SW480 (cell line): Measurements from ENCODE around the gene RGS6.

Experiments
- DNase-seq: peaks from one replicate; pipeline ENCODE4 v3.0.0-alpha.2; 2016; ENCODE audit warnings: low spot score

The RGS6 gene

DNA sequence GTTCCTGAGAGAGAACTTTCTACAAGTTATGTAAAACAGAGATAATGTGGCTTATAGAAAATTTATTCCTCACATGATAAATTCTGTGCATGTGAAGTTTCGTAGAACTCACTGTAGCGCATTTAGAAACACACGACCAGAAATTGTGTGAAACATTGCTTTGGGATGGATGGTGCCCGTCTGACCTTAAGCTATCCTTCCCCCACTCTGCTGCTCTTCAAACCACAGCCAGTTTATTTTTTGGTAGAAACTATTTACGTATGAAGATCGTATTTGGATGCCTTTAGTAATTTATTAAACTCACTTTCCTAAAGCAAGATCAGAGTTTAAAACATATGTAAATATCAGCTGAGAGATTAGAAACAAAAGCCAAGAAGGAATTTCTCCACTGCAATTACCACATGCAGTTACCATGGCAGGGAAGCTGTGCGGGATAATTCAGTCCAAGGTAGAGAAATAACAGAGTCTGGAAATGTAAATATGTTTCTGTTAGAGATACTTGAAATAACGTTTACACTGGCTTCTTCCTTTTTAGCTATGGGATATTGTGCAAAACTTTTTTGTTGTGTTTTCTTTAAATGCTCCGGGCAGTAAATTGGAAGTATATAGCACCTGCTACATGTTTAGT, 382.7 kb downstream of the RGS6 start:
- no peak for DNase-seq

DNA sequence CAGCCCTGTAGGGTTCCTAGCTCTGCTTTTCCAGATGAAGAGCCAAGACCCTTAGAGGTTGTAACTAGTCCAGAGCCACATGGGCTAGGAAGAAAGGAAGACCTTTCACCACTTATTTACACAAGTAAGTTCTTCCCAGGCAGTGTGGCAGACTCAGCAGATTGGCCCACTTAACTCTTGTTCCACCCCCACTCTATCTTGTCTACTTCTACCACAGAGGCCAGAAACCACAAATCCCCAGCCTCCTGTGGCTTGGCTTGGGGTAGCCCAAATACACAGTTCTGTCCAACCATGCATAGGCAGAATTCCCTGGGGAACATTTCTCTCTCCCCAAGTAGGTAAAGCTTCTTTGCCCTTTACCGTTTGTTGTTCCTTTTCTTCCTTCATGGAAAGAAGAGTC, 383.5 kb downstream of the RGS6 start:
- no peak for DNase-seq

DNA sequence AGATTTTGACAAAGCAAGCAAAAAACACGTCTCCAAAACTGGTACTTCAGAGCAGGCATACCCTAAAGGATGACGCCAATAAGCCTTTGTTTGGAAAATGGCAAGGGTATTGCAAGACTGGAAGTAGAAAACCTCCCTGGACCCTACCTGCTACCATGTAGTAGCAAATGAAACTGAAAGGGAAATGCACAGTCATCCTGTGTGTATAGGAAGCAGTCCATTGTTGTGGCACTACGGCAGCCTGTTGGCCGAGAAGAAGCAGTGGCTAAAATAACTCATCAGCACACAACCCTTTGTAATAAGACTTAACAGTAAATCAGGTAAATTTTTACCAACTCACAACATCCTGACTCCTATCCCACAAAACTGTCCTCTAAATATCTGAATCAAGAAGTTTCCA, 386.4 kb downstream of the RGS6 start:
- DNase-seq: peak; percentile 16

DNA sequence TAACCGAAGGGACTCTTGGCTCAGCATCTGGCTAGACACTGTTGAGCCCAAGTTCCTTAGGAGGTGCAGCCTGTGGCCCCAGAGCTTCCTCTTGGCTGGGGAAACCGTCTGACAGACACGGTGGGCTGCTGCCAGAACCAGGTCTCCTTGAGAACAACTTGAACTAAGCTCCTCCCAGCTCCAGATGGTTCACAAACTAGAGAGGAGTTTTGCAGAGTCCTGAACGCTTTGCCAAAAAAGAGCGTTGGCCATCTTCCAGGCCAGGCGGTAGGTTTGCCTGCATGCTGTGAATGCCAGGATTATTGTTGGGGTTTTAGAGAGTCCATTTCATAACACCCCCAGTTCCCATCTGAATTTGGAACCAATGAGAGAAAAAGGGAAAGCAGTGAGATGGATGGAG, 399.8 kb downstream of the RGS6 start:
- DNase-seq: no peak

DNA sequence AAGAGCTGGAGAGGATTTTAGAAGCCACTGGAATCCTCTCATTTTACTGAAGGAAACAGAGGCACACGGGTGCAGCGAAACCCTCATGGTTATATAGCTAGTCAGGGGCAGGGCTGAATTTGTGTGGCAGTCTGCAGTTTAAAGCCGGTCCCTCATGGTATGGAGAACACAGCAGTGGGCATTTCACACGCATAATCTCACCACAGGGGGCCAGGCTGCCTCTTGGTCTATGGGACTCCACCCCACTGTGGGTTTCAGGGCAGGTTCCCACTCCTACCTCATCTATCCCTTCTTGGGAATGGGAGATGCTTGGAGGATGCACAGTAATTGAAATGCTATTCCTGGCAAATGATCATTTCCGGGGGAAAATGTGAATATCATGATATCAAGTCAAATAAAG, 400.6 kb downstream of the RGS6 start:
- no peak for DNase-seq

DNA sequence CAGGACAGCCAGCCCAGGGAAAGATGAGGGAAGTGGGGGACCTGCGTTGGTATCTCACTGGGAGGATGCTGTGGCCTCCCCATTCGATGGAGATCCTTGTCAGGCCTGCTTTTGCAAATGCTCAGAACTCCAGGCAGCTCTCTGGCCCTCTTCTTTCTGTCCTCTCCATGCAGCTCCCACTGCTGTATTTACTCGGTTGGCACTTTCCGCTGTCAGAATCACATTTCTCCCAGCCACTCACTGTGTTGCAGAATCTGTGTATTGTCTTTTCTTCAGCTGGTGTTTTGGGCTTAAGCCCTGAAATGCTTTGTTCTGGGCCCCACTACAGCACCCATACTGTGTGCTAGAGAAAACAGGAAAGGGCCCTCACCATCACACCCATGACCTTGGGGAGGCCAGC, 401.1 kb downstream of the RGS6 start:
- DNase-seq: no peak

DNA sequence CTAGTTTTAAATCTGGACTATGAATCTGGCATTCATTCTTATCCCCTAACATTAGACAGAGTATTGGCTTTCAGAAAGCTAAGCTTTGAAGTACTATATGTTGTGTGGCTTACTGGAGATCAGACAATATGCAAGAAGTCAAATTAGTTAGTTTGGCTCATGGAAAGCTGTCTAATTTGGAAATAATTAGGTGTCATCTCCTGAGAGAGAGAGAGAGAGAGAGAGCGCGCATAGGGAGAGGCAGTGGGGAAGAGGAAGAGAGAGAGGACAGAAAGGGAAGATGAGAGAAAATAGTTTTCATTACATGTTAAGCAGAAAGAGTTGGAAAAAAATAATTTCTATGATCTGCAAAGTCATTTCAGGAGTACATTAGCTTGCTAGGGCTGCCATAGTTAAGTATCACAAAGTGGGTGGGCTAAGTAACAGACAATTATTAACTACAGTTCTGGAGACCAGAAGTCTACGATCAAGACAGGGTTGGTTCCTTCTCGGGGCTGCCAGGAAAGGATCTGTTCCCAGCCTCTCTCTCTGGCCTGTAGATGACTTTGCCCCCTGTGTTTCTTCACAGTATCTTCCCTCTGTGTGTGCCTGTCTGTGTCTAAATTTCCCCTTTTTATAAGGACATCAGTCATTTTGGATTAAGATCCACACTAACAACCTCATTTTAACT, 404.2 kb downstream of the RGS6 start:
- DNase-seq: no peak

DNA sequence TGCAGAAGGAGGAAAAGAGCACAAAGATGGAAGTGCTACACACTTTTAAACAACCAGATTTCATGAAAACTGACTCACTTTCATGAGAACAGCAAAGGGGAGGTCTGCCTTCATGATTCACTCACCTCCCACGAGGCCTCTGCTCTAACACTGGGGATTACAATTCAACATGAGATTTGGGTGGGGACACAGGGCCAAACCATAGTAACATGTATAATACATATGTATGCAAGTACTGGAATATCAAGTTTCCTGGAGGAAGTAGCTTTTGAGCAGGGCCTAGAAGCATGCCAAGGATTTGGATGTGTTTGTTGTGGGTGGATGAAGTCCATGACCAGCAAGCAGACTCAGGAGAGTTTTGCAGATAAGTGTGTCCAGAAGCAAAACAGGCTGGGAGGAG, 409.0 kb downstream of the RGS6 start:
- DNase-seq: no peak

DNA sequence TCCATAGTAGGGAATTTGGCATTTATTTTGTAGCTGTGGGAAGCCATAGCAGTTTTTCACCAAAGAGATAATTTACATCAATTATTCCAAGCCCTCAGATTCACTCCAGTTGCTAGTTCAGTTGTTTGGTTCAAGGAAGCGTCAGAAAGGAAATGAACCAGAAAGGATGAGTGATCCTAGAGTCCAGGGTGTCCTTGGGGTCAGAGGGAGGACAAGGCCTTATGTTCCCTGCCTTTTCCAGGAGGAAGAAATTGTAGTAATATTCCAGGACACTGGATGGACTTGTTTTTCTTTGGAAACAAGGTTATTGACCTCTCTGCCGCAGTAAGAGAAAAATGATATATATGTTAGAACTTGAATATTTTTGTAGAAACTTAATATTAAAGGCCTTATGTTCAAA, 409.5 kb downstream of the RGS6 start:
- DNase-seq: no peak

DNA sequence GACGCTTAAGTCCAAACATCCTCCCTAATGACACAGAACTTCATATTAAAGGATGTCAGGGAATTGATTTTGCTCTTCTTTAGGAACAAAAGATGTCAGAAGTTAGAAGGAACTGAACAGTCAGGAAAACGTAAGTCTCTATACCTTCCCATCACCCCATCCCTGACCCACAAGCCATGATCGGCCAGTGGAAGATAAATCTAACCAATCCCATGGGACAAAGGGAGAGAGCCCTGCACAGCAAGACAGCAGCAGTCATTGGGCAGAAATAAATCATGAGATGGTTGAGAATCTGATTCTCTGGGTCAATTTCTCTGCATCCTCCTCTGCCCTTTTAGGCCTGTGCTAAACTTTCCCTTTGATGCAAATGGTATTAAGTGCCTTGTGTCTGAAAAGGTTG, 414.9 kb downstream of the RGS6 start:
- no peak for DNase-seq

DNA sequence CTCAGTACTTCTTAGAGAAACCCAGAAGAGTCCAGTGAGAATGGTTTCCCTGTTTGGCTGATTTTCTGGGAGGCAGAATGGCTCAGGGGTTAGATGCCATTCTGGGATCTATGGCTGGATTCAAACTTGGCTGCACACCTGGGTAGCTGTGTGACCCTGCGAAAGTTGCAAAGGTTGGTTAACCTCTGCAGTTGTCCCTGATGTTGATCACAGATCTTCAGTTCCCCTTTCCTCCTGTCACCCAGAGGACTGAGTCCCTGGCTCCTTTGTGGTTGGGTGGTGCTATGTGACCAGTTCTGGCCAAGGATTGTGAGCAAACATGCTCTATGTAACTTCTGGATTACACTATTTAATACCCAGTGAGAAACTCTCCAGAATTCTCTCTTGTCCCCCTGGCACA, 418.0 kb downstream of the RGS6 start:
- DNase-seq: no peak

DNA sequence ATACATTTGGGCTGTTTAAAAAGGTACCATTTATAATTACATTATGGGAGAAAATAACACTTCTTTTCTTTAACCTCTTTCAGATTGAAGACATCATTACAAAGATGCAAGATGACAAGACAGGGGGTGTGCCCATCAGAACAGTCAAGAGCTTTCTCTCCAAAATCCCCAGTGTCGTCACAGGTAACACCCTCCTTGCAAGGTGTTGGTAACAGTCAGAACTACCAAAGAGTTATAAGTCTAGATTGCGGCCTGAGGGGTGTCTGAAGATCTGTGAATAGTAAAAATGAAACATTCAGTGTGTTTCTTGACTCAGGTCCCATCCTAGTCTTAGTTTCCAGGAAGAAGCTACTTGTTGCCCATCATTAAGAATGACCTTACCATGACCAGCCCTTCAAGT, 419.8 kb downstream of the RGS6 start:
- DNase-seq: no peak

DNA sequence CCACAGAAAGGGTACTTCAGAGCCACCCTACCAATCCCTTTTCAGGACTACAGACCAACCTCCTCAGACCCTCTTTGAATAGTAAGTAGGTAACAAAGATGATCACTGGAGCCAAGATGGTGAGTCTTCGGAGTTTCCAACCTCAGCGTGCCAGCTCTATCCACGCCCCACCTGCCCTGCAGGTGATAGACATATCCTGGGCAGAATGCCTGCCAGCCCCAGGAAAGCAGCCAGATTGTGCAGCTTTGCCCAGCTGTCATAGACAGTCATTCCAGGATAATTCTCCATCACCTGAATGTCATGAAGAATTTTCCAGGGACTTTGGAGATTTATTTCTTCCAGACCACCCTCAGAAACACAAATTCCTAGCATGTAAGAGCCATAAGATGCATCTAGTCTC, 434.4 kb downstream of the RGS6 start:
- DNase-seq: no peak

DNA sequence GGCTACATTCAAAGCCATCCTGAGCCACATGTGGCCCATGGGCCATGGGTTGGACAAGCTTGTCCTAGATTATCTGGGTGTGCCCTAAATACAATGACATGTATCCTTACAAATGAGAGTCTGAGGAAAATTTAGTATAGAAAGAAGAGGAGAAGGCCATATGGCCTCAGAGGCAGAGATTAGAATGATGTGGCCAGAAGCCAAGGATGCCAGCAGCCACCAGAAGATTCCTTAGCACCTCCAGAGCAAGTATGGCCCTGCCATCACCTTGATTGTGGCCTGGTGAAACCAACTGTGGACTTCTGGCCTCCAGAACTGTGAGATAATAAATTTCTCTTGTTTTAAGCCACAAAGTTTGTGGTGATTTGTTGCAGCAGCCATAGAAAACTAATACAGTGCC, 436.9 kb downstream of the RGS6 start:
- DNase-seq: no peak

DNA sequence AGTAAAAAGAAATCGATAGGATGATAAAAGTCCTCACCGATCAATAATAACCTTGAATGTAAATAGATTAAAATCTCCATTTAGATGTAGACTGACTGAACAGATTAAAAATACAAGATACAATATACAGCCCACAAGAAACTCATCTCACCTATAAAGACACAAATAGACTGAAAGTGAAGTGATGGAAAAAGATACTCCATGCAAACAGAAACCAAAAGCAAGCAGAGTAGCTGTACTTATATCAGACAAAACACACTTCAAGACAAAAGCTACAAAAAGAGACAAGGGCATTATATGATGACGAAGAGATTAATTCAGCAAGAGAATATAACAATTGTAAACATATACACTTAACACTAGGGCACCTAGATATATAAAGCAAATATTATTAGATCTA, 444.8 kb downstream of the RGS6 start:
- no peak for DNase-seq

DNA sequence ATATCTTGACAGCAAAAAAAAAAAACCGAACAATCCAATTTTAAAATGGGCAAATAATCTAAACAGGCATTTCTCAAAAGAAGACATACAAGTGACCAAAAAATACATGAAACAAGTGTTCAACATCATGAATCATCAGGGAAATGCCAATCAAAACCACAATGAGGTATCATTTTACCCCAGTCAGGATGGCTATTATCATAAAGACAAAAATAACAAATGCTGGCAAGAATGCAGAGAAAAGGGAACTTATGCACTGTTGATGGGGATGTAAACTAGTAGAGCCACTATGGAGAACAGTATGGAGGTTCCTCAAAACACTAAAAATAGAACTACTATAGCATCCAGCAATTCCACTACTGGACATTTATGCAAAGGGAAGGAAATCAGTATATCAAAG, 448.2 kb downstream of the RGS6 start:
- no peak for DNase-seq

DNA sequence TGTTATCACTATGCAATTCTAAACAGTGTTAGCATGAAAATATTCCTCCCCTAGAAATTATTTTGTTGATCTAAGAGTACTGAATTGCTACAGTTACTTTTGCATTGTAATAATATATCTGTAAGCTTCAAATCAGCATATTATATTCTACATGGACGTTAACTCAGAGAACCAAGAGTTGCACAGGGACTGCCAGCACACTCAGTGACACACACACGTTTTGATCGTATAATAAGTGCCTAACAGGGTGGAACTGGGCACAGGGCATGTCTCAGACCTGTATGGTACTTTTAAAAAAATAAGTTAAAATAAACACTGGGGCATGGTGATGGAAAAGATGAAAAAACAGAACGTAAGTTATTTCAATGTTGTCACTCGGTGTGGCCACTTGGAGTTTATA, 451.6 kb downstream of the RGS6 start:
- no peak for DNase-seq

DNA sequence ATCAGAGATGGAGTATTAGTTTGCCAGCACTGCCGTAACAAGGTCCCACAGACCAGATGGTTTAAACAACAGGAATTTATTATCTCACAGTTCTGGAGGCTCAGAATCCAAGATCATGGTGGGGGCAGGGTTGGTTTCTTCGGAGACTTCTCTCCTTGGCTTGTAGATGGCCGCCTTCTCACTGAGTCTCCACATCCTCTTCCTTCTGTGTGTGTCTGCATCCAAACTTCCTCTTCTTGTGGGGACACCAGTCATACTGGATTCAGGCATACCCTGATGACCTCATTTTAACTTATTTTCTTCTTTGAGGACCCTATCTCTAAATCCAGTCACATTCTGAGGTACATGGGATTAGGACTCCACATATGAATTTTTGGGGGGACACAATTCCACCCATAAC, 455.5 kb downstream of the RGS6 start:
- no peak for DNase-seq

DNA sequence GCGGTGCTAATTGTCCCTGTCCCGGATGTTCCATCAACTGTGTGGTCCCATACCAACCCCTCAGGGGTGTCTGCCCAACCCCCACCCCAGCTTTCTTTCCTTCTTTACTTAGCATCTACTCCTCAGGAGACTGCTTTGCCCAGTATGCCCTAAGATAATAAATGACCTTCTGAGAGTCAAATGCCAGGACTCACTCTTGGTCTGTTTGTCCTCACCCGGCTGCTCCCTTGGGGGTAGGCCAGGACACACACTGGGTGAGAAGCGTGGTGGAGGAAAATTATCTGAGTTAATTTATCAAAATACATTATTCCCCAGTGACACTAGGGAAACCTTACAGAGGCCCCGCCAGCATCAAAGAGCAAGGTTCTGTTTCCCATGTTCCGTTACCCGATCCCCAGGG, 457.0 kb downstream of the RGS6 start:
- no peak for DNase-seq

DNA sequence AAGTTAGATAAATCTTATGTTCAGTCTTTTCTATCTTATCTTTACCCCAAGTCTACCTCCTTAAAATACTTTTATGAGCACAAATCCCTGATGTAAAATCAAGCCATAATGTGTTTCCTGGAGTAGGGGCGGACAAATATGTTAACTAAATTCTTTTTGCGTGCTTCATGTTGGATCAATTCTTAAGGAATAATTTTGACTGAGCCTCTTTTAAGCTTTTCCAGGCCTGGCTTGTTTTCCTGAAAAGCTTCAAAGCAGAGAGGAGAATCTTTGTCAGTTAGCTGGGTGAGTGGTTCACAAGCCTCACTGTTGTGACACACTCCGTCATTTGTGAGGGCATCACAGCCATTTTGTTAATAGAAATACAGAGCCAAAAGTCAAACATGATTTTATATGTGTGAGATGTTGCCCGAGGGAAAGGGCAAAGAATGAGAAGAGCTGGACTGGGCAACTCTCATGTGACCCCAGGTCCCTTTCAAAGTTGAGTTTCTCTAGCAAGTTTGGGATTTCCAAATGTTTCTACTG, 468.9 kb downstream of the RGS6 start:
- DNase-seq: no peak

DNA sequence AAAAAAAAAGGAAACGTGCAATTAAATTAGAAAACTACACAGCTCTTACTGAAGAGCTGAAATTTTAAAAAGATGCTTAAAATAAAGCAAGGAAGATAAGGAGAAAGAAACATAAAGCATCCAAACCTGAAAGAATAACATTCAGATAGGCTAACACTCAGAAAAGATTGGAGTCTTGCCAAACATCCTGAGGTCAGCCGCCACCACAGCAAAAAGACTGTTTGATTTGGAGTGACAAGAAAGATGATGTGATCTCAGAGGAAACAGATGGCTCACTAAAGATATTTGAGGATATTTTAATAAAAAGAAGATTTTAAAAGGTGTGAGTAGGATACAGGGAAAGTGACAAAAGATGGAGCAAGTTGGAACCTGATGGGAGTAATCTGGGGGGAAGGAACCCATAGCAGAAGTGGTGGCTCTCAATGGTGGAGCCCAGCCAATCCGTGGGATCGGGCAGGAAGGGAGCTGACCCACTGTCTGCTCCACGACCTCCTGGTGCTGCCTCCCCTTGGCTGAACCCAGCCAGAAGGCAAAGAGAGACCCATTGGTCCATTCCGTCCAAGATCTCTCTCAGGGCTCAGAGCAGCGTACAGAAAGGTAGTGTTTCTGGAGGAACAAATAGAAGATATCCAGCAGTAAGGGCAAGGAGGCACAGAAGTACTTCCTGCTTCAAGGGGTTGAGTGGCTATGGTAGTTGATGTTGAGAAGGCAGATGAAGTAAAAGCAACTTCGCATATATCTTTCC, 469.6 kb downstream of the RGS6 start:
- DNase-seq: peak; percentile 28

DNA sequence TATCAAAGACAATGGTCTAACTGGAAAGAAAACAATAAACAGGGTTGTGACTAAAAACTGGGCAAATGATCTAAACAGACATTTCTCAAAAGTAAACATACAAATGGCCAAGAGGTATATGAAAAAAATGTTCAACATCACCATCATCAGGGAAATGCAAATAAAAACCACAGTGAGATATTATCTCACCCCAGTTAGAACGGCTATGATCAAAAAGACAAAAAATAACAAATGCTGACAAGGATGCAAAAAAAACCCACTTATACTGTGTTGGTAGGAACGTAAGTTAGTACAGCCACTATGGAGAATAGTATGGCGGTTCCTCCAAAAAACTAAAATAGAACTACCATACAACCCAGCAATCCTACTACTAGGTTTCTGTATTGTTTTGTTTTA, 470.1 kb downstream of the RGS6 start:
- DNase-seq: no peak

DNA sequence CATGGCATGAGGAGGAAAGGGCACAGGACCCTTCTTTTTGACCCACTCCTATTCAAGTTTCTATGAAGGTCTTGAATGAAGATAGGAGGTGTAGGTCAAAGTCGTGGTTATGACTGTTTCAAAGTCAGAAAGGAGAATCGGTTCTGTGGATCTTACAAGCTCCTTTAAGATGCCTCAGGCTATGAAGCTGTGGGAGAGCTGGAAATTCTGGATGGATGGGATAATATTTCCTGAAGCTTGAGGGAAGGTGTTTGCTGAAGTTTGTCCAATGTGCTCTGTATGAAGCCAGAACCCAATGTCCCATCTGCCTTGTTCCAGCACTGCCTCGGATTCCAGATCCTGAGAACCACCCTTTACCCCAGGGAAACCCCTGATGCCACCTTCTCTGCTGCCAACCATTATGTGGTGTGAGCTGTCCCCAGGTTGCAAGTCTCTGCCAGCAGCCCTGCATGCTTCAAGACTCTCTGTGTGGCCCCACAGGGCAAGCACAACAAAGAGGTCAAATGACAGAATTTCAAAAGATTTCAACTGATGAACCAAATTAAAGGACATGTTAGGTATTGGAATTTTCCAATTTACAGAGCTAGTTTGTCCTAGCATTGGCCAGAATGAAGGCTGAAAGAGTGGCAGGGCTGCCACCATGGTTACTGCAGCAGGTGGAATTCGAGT, 472.0 kb downstream of the RGS6 start:
- no peak for DNase-seq
